Left colon (tissue), 2 donors: ENCODE data around the gene GSTM5. TPM values are rescaled to one million over a fixed set of nuclear protein-coding genes. Genes with fewer than 3 reads are reported as not detected.
"Not testable (repeated sequence)": the region's sequence is repeated elsewhere in the genome, so short reads cannot be mapped to it uniquely, and the experiment has no call there.

Experiments
- ATAC-seq: fragments of 200-7000 bp; cut with Tn5 transposase; one replicate; pipeline ENCODE4 v1.9.1; 2020; ENCODE audit warnings: mild to moderate bottlenecking, moderate library complexity
- DNase-seq, 2 donors: peaks; one replicate each; pipeline ENCODE4 v3.0.0-alpha.2; 2020
- intact Hi-C, 2 donors: fragments of 100-400 bp; cut with DNase I in 1 of 2; cut with micrococcal nuclease in 1 of 2; formaldehyde crosslinking; loops; one replicate each; pipeline versions ENCODE4 v1.11.2 to v1.14.0; 2022; cut with DNase I, micrococcal nuclease
- long read RNA-seq: library from polyadenylated mRNA; unstranded; transcript quantifications from one replicate; pipeline ENCODE4 v2.0.0, GENCODE V29; 2021
- total RNA-seq, 2 donors: library from RNA; stranded (reverse); fragmentation: NEBNext Ultra II Directional; extraction: Animal tissue kit (Norgen Biotek cat#: 25700); gene quantifications; one replicate each; pipeline ENCODE4 v1.2.1, GENCODE V29; 2021
- donor health status: DM: no; HTN: no; CAD: no.
- donor health status: DM: yes; HTN: yes; CAD: no.

GSTM5 gene
- total RNA-seq: 1 to 10 TPM in 1 of 2 donors, under 1 TPM in 1; 0.73 to 5.1 TPM
- long read RNA-seq: 0 reads

DNA sequence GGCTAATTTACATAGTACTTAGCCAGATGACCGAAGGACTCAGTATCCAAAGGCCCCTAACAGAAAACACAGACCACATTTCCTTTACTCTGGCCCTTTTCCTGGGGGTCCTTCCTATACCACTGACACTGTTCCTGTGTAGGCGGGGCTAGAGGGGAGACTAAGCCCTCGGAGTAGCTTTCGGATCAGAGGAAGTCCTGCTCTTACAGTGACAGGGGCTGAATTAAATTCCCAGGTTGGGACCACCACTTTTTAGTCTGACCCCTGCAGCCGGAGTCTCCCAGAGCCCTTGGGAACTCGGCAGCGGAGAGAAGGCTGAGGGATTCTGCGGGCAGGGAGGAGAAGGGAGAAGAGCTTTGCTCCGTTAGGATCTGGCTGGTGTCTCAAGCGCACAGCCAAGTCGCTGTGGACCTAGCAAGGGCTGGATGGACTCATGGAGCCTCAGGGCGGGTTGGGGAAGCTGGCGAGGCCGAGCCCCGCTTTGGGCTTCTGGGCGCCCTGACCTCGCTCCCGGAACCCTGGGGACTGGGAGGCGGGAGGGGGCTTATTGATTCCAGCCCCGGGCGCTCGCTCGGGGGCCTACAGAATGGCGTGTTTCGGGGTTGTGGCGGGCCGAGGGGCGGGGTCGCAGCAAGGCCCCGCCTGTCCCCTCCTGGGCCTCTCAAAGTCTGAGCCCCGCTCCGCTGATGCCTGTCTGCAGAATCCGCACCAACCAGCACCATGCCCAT is at the start of gene GSTM5:
GSTM5 (plus strand) TSS at position 659 of the 728 bp plus-strand sequence; CDS start at position 721, 62 bp downstream.
- DNase-seq, ATAC-seq, intact Hi-C loops: not testable (repeated sequence)

DNA sequence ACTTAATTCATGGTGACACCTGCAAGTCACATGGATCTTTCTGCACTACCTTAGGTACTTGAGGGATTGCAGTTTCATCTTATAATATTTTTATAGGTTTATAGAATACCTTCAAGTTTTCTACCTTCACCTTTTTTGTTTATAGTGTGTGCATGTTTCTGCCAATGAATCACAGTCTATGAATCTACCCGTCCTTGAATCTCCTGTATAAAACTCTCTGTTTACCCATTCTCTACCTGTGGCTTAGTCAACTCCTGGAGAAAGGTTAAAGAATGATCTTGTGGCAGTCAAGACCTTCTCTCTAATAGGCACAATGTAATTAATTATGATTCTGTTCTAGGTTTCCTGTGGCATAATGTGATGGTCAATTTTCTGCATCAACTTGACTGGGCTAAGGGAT is 47.4 kb upstream of the GSTM5 start:
- ATAC-seq: no peak
- no peak for DNase-seq
- intact Hi-C loops: no loop called here

DNA sequence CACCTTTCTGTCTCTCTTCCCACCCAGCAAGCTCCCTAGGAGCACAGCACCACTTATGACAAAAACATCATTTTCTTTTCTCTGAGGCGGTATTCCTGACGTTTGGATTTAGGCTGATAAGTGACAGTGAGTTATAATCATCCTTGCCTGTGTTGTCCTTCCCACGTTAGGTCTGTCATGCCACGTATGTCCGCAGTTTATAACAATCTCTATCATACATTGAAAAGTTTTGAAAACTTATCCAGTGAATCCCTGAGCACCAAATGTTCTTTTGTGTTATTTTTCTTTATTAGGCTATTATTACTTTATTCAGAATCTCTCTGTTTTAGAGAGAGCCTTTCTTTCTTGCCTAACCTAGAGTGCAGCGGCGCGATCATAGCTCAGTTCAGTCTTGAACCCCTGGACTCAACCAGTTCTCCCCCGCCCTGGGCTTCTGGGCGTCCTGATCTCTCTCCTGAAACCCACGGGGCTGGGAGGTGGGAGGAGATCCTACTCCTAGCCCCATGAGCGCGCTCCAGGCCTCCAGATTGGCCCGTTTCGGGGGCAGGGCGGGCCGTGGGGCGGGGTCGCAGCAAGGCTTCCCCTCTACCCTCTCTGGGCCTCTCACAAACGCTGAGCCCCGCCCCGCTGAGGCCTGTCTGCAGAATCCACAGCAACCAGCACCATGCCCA is 44.5 kb upstream of the GSTM5 start, which contains the start of gene GSTM2:
GSTM2 (plus strand) TSS at position 606 of the 671 bp plus-strand sequence; CDS start at position 665, 59 bp downstream.
- DNase-seq: peak; percentile 91
- intact Hi-C loops: no loop called here
- ATAC-seq: peak; percentile 98

DNA sequence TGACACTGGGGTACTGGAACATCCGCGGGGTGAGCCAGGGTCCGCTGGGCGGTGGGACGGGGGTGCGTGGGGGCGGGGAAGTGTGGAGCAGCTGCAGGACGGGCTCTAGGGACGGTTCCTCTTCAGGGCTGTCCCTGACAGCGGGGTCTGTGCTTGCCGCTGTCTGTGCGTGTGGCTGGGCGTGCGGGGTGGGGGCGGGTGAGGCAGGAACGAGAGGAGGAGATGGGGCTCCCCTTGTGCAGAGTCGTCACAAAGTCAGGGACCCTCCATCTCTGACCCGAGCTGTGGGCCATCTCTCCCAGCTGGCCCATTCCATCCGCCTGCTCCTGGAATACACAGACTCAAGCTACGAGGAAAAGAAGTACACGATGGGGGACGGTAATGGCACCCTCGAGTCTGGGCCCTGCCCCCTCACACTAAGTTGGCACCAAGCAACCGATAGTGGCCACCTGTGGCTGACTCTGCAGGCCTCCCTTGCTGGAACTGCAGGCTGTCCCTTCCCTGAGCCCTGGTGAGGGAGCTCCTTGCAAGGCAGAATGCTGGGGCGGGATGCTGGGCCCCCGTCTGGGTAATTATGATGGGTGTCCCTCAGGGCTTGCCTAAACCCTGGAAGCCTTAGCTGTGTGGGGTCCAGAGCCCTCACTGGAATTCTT is 43.8 kb upstream of the GSTM5 start:
- intact Hi-C loops: no loop called here
- peak; percentile 25 for ATAC-seq

DNA sequence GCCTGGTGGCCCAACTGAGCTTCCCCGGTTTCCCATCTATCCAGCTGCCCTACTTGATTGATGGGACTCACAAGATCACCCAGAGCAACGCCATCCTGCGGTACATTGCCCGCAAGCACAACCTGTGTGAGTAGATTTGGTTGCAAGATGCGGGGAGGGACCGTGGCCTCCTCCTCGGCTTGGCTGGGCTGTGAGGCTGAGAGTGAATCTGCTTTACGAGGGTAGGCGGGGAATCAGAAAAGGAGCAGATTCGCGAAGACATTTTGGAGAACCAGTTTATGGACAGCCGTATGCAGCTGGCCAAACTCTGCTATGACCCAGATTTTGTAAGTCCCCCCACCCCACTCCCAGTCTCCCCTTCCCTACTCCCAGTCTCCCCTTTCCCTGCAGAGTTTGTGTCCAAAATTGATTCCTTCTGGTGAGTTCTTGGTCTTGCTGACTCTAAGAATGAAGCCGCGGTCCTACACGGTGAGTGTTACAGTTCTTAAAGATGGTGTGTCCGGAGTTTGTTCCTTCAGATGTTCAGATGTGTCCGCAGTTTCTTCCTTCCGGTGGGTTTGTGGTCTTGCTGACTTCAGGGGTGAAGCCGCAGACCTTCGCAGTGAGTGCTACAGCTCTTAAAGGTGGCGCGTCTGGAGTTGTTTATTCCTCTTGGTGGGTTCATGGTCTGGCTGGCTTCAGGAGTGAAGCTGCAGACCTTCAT is 42.7 kb upstream of the GSTM5 start:
- DNase-seq (no peak), ATAC-seq (no peak)
- intact Hi-C loops: no loop called here

More for the DNA sequence above, 43.8 kb upstream of the GSTM5 start:
- DNase-seq: no peak

DNA sequence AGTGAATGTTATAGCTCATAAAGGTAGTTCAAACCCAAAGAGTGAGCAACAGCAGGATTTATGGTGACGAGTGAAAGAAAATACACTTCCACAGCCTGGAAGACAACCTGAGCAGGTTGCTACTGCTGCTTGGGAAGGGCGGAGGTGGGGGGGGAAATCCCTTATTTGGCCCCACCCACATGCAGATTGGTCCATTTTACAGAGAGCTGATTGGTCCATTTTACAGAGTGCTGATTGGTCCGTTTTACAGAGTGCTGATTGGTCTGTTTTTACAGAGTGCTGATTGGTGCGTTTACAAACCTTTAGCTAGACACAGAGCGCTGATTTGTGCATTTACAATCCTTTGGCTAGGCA is 42.1 kb upstream of the GSTM5 start:
- ATAC-seq, DNase-seq, intact Hi-C loops: not testable (repeated sequence)

DNA sequence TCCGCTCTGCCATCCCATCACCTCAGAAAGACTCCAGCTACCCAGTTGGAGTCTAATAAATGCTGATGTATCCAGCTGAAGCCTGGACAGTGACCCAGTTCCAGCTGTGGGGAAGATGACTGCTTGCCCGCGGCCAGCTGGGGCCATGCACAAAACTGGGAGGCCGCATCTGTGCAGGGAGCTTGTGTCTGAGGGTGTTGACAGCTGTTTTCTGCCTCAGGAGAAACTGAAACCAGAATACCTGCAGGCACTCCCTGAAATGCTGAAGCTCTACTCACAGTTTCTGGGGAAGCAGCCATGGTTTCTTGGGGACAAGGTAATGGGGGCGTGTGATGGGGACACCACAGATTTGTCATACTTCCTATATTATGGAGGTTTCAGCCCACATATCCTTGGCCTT is 41.0 kb upstream of the GSTM5 start:
- ATAC-seq (no peak), DNase-seq (no peak)
- intact Hi-C loops: no loop called here

DNA sequence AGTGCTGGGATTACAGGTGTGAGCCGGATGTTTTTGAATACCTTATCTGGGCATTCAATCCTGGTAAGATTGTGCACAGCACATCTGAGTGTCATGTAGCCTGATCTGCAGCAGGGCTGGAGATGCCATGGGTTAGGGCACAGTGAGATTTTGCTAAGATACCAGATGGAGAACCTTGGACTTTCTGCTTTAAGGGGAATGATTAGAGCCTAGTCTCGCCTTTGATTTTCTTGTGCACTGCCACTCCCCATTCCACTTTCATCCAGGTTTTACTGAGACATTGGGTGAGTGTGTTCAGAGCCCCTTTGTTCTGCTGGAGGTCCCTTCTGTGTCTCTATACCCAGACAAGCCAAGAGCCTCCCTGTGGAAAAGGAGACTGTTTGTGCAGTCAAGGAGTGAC is 38.2 kb upstream of the GSTM5 start:
- DNase-seq, intact Hi-C loops, ATAC-seq: not testable (repeated sequence)

DNA sequence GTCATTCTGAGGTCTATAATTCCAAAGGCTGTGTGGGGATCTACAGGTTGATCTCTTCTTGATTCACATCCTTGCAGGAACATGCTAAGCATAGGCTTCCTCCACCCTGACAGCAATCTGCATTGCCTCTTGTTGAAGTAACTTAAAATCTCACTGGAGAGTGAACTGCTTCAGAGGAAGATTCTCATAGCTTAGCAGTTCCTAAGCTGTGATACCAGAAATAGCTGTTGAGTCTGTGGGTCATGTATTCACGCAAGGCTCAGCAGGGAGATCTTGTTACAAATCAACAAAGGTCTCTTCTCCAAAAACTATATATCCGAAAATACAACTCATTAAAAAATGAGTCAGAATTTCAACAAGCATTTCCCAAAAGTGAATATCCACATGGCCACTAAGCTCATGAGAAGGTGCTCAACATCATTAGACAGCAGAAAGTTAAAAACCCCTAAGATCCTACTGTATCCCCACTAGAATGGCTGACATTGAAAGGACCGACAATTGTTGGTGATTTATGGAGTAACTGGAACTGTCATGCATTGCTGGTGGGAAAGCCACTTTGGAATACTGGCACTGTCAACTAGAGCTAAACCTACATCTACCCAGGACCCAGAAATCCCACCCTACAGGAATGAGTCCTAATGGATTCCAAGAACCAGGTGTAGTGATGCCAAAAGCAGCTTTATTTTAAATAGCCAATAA is 35.2 kb upstream of the GSTM5 start:
- DNase-seq, intact Hi-C loops, ATAC-seq: not testable (repeated sequence)

DNA sequence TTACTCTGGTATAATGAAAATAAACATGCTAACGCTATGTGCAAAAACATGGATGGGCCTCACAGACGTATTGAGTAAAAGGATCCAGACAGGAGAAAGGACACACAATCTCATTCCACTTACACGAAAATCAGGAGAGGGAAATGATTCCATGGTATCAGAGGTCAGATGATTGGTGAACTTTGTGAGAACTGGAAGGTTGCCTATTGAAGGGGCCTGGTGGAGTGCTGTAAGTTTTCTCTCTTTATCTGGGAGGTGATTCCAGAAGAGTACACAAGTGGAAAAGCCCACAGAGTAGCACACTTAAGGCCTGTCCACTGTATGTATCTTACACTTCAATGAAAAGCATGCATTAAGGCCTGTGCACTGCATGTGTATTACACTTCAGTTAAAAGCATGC is 34.6 kb upstream of the GSTM5 start:
- ATAC-seq (no peak), DNase-seq (no peak)
- intact Hi-C loops: no loop called here

DNA sequence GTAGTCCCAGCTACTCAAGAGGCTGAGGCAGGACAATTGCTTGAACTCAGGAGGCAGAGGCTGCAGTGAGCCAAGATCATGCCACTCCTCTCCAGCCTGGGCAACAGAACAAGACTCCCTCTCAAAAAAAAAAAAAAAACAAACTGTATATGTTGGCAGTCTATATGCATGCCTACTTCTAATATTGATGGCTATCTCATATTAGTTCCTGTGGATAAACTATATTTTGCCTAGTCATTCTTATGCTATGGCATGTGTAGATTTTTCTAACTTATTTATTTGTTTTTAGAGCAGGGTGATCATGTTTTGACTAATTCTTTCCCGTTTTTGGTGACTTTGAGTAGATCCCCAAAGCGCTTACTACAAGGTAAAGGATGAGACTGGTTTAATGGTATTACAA is 33.4 kb upstream of the GSTM5 start:
- ATAC-seq, DNase-seq, intact Hi-C loops: not testable (repeated sequence)

DNA sequence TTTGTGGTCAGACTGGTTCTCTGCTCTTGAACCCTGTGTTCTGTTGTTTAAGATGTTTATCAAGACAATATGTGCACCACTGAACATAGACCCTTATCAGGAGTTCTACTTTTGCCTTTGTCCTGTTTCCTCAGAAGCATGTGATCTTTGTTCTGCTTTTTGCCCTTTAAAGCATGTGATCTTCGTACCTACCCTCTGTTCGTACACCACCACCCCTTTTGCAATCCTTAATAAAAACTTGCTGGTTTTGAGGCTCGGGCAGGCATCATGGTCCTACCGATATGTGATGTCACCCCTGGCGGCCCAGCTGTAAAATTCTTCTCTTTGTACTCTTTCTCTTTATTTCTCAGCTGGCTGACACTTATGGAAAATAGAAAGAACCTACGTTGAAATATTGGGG is 27.3 kb upstream of the GSTM5 start:
- intact Hi-C loops, DNase-seq, ATAC-seq: not testable (repeated sequence)

DNA sequence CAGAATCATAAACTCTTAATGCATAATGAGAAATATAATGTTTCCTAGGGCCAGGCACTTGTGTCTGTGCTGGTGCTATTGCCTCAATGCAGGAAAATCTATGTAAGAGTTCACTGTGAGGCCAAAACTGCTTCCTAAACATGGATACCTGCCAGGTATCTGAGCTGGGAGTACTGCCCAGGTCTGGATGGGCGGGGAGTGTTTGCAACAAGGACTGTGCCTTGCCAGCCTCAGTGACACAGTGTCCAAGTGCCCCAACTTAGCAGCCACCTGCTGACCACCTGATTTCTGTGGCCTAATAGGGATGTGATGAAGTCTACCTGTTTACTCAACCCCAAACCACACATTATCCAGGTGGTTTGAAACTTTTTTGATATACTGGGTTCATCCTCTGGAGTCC is 26.7 kb upstream of the GSTM5 start:
- DNase-seq, intact Hi-C loops, ATAC-seq: not testable (repeated sequence)

DNA sequence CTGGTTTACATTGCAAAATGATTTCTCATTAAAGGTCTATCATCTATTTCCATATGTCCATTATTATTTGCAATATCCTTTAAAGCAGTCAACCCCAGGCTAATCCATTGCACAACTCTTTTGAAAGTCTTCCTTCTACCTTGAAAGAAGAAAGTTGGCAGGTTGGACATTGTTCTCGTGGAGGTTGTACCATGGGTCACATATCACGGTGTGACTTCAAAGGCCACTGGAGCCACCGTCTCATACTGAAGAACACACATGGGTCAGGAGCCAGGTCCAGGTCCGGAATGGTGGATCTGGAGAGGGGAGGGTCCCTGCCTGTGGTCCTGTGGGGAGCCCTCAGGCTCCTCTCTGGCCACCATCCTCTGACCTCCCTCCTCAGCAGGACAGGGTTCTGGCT is 26.2 kb upstream of the GSTM5 start:
- intact Hi-C loops, DNase-seq, ATAC-seq: not testable (repeated sequence)

DNA sequence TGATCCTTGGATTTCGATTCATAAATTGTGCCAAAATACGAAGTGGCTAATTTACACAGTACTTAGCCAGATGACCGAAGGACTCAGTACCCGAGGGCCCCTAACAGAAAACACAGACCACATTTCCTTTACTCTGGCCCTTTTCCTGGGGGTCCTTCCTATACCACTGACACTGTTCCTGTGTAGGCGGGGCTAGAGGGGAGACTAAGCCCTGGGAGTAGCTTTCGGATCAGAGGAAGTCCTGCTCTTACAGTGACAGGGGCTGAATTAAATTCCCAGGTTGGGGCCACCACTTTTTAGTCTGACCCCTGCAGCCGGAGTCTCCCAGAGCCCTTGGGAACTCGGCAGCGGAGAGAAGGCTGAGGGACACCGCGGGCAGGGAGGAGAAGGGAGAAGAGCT is 24.9 kb upstream of the GSTM5 start:
- DNase-seq, intact Hi-C loops, ATAC-seq: not testable (repeated sequence)

DNA sequence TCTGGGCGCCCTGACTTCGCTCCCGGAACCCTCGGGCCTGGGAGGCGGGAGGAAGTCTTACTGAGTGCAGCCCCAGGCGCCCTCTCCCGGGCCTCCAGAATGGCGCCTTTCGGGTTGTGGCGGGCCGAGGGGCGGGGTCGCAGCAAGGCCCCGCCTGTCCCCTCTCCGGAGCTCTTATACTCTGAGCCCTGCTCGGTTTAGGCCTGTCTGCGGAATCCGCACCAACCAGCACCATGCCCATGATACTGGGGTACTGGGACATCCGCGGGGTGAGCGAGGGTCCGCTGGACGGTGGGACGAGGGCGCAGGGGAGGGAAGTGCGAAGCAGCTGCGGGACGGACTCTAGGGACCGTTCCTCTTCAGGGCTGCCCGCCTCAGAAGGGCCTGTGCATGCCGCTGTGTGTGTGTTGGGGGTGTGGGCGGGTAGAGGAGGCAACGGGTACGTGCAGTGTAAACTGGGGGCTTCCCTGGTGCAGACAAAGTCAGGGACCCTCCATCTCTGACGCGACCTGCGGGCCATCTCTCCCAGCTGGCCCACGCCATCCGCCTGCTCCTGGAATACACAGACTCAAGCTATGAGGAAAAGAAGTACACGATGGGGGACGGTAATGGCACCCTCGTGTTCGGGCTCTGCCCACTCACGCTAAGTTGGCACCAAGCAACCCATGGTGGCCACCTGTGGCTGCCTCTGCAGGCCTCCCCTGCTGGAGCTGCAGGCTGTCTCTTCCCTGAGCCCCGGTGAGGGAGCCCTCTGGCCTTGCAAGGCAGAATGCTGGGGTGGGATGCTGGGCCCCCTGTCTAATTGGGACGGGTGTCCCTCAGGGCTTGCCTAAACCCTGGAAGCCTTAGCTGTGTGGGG is 24.2 kb upstream of the GSTM5 start, which contains the start of gene GSTM1:
GSTM1 (plus strand) TSS at position 177 of the 859 bp plus-strand sequence; CDS start at position 234, 57 bp downstream.
- DNase-seq (no peak), ATAC-seq (no peak)
- intact Hi-C loops: no loop called here

DNA sequence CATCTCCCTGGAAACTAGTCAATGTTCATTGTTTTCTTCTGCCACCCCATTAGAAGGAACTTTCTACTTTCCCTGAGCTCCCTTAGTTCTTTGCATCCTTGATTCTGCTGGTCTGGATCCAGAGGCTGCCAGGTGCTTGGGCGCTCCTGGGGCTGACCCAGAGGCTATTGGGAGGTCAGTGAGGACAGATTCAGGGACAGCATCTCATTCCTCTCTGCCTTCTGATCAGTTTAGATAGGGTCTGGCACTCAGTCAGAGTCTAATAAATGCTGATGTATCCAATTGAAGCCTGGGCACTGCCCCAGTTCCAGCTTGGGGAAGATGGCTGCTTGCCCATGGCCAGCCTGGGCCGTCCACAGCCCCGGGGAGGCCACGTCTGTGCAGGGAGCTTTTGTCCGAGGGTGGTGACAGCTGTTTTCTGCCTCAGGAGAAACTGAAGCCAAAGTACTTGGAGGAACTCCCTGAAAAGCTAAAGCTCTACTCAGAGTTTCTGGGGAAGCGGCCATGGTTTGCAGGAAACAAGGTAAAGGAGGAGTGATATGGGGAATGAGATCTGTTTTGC is 22.1 kb upstream of the GSTM5 start:
- intact Hi-C loops: no loop called here
- ATAC-seq (no peak), DNase-seq (no peak)
